Kidney (tissue), 14 donors: ENCODE results near the gene KCNQ1. TPM values are rescaled to one million over a fixed set of nuclear protein-coding genes. Genes with fewer than 3 reads are reported as not detected.

ENCODE experiments used
- DNase-seq, 5 donors: peaks; one replicate each; pipeline ENCODE4 v3.0.0-alpha.2; 2013 to 2020
- FAIRE-seq: peaks from 2 replicates; lab custom pipeline; 2012; peaks lifted over from hg19 to GRCh38; lab: Jason Lieb, UNC
- H3K27ac ChIP-seq, 2 donors: one replicate each; pipeline ENCODE4 v1.7.0; 2013; ENCODE audit warnings: low read depth in 2 of 2, low read length in 2 of 2, inconsistent platforms in 1 of 2
- H3K27me3 ChIP-seq: one replicate; pipeline ENCODE4 v1.7.1; 2013; ENCODE audit warnings: low read length, inconsistent platforms; ENCODE audit not compliant: control insufficient read depth, insufficient read depth
- H3K36me3 ChIP-seq, 3 donors: one replicate each; pipeline versions ENCODE4 v1.7.0 to v1.7.1; 2013; ENCODE audit warnings: low read length in 3 of 3, control low read depth in 1 of 3, inconsistent platforms in 1 of 3; ENCODE audit not compliant: insufficient read depth in 3 of 3, control insufficient read depth in 2 of 3
- H3K4me1 ChIP-seq, 3 donors: one replicate each; pipeline versions ENCODE4 v1.7.0 to v1.7.1; 2013; ENCODE audit warnings: low read length in 3 of 3, inconsistent platforms in 1 of 3, low read depth in 1 of 3; ENCODE audit not compliant: control insufficient read depth in 2 of 3, insufficient read depth in 2 of 3
- H3K4me3 ChIP-seq, 3 donors: one replicate each; pipeline versions ENCODE4 v1.7.0 to v1.8.1; 2013; ENCODE audit warnings: low read length in 3 of 3, control low read depth in 1 of 3, inconsistent platforms in 1 of 3
- H3K9ac ChIP-seq, 3 donors: one replicate each; pipeline versions ENCODE4 v1.7.0 to v1.7.1; 2013; ENCODE audit warnings: low read length in 3 of 3, control low read depth in 1 of 3, inconsistent platforms in 1 of 3
- H3K9me3 ChIP-seq, 3 donors: one replicate each; pipeline versions ENCODE4 v1.7.0 to v1.7.1; 2013; ENCODE audit warnings: low read length in 3 of 3, control low read depth in 1 of 3, inconsistent platforms in 1 of 3; ENCODE audit not compliant: control insufficient read depth in 2 of 3, insufficient read depth in 1 of 3
- intact Hi-C: fragments of 100-400 bp; cut with DNase I; formaldehyde crosslinking; loops from one replicate; pipeline ENCODE4 v1.11.1; 2022
- polyA plus RNA-seq: library from polyadenylated mRNA; stranded (reverse); fragments of 350-450 nt; fragmentation: Illumina TruSeq; extraction: RNeasy Lipid Tissue Mini Kit (QIAGEN cat#74804); gene quantifications from one replicate; pipeline ENCODE4 v1.2.3, GENCODE V29; 2014; ENCODE audit warnings: low read depth, low replicate concordance; ENCODE audit not compliant: insufficient read depth
- total RNA-seq: library from RNA; stranded (reverse); fragmentation: NEBNext Ultra II Directional; extraction: Animal tissue kit (Norgen Biotek cat#: 25700); gene quantifications from one replicate; pipeline ENCODE4 v1.2.1, GENCODE V29; 2021
- TF ChIP-seq, protein P1 (sequence below): IDR thresholded peaks from 3 replicates; pipeline ENCODE4 v1.5.1; 2012; ENCODE audit warnings: mild to moderate bottlenecking, moderate library complexity, borderline replicate concordance; ENCODE audit not compliant: insufficient read depth; ENCODE audit errors: extremely low read depth
- donor health status: control.
- donor health status: control.
- donor health status: control.
- donor health status: control.
- donor health status: control.
- donor health status: DM: yes; HTN: yes; CAD: no.
- donor health status: Normal renal cell carcinoma (clear cell type).

Gene KCNQ1
- total and polyA plus RNA-seq, 2 donors from 2014 or later: 45.5 to 49.4 TPM

DNA sequence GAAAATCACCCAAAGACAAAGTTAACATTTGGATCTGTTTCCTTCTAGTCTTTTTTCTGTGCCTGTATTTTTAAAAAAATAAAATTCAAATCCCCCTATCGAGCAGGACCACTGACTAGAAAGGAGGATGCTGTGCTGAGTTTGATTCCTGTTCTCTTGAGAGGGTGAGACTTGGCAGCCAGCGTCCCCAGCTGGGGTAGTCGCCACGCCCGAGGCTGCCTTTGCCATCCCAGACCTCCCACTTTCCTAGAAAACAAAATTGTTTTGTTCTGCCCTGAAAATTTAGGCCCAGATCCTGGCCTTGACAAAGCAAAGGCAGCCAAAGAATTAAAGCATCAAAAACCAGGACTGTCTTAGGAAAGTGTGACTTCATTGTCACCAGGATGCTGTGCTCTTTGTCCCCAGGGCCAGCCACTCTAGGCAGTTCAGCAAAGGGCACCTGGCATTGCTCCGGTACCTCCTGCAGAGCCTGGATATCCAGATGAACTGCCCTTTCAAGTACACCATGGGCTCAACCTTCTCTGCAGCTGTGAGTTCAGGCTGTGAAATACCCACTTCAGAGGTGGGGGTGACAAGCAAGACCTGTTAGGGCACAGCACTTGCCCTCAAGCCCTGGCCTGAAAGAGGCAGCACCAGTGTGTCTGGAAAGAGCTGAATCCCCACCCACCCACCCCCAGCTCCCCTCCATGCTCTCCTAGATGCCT lies 210.4 kb downstream of the KCNQ1 start:
- FAIRE-seq: no peak
- intact Hi-C loops: no loop called here
- Histone ChIP-seq H3K27me3 (no peaks in the 10 kb centered on the region), H3K27ac (no peak overlapping the region), H3K4me3 (no peak overlapping the region), H3K36me3 (no peaks in the 10 kb centered on the region), H3K4me1 (peaks cover 0 to 3% (median 0%) of the 10 kb centered on the region in 3 donors), H3K9ac (no peak overlapping the region), H3K9me3 (peaks cover 0 to 63% (median 0%) of the 10 kb centered on the region in 3 donors)
- no peak for DNase-seq
- TF ChIP-seq, protein P1, sequence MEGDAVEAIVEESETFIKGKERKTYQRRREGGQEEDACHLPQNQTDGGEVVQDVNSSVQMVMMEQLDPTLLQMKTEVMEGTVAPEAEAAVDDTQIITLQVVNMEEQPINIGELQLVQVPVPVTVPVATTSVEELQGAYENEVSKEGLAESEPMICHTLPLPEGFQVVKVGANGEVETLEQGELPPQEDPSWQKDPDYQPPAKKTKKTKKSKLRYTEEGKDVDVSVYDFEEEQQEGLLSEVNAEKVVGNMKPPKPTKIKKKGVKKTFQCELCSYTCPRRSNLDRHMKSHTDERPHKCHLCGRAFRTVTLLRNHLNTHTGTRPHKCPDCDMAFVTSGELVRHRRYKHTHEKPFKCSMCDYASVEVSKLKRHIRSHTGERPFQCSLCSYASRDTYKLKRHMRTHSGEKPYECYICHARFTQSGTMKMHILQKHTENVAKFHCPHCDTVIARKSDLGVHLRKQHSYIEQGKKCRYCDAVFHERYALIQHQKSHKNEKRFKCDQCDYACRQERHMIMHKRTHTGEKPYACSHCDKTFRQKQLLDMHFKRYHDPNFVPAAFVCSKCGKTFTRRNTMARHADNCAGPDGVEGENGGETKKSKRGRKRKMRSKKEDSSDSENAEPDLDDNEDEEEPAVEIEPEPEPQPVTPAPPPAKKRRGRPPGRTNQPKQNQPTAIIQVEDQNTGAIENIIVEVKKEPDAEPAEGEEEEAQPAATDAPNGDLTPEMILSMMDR: no peak

DNA sequence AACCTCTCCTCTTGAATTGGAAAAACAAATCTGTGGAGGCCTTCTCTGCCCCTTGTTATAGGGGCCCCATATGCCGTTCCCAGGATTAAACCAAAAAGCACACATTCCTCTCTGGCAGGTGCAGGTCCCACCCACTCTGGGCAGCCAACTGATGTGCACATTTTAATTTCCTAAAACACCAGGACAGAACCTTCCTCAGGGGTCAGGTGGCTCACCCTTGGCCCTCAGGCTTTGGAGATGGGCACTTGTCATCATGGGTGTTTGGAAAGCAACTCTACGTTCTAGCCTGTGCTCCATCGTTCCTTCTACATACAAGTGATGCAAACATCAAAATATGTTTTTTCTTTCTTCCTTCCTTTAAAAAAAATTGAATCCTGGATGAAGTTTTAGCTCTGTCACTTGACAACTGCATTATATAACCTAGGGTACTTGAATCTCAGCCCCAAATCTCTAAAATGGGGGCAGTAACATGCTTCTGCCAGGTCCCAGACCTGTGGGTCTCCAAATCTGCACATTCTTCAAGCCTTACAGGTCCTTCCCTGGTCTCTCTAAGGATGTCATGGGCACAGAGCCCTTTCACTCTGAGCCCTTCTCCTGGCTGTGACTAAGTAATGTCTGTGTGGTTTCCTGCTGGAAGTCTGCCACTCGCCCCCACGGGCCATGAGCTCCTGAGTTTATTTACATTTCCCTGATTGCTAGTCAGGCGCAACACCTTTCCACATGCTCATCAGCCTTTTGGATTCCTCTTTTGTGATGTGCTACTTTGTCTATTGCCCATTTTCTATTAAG lies 211.2 kb downstream of the KCNQ1 start:
- Histone ChIP-seq H3K4me3 (no peak overlapping the region), H3K27ac (no peak overlapping the region), H3K9me3 (peaks cover 0 to 64% (median 0%) of the 10 kb centered on the region in 3 donors), H3K36me3 (no peaks in the 10 kb centered on the region), H3K9ac (no peak overlapping the region), H3K27me3 (no peaks in the 10 kb centered on the region), H3K4me1 (peaks cover 0 to 3% (median 0%) of the 10 kb centered on the region in 3 donors)
- intact Hi-C loops: no loop called here
- TF ChIP-seq, protein P1: no peak
- DNase-seq: peak in 1 of 5 donors; percentile 45
- no peak for FAIRE-seq

DNA sequence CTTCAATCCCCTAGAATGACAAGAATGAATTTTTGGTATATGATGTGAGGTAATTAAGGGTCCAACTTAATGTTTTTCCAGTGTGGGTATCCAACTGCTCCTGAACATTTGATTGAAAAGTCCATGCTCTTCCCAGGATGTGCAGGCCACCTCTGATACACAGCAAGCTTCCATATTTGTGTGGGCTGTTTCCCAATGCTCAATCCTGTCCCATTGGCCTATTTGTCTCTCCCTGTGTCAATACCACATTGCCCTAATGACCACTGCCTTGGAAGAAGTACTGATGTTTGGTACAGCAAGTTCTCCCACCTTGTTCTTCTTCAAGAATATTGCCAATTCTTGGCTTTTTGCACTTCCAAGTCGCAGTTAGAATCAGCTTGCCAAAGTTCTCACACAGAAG lies 212.1 kb downstream of the KCNQ1 start:
- Histone ChIP-seq H3K4me3 (peak overlapping the region in 1 of 3 donors; percentile 11), H3K27me3 (no peaks in the 10 kb centered on the region), H3K36me3 (no peaks in the 10 kb centered on the region), H3K4me1 (peaks cover 0 to 3% (median 0%) of the 10 kb centered on the region in 3 donors), H3K9ac (no peak overlapping the region), H3K9me3 (peaks cover 0 to 61% (median 0%) of the 10 kb centered on the region in 3 donors), H3K27ac (no peak overlapping the region)
- intact Hi-C loops: no loop called here
- FAIRE-seq (no peak), DNase-seq (no peak)
- TF ChIP-seq, protein P1: no peak
